AG09319 (cell line): Measurements from ENCODE around the gene TRIM34.
"Not testable (repeated sequence)": the region's sequence is repeated elsewhere in the genome, so short reads cannot be mapped to it uniquely, and the experiment has no call there.

ENCODE experiments used
- DNase-seq: peaks from one replicate; pipeline ENCODE4 v3.0.0-alpha.2; 2010; ENCODE audit warnings: low read depth; ENCODE audit errors: extremely low read depth
- TF ChIP-seq, protein P1 (sequence below): IDR thresholded peaks from 2 replicates; pipeline ENCODE4 v1.5.1; 2011; ENCODE audit warnings: low read depth, mild to moderate bottlenecking, inconsistent platforms, low read length, moderate library complexity

TRIM34 gene

GRCh38 chr11:5592615-5593014 lies 32.2 kb upstream of the TRIM34 start:
- TF ChIP-seq, protein P1, sequence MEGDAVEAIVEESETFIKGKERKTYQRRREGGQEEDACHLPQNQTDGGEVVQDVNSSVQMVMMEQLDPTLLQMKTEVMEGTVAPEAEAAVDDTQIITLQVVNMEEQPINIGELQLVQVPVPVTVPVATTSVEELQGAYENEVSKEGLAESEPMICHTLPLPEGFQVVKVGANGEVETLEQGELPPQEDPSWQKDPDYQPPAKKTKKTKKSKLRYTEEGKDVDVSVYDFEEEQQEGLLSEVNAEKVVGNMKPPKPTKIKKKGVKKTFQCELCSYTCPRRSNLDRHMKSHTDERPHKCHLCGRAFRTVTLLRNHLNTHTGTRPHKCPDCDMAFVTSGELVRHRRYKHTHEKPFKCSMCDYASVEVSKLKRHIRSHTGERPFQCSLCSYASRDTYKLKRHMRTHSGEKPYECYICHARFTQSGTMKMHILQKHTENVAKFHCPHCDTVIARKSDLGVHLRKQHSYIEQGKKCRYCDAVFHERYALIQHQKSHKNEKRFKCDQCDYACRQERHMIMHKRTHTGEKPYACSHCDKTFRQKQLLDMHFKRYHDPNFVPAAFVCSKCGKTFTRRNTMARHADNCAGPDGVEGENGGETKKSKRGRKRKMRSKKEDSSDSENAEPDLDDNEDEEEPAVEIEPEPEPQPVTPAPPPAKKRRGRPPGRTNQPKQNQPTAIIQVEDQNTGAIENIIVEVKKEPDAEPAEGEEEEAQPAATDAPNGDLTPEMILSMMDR = no peak
- DNase-seq = no peak

GRCh38 chr11:5593146-5593545 lies 31.7 kb upstream of the TRIM34 start:
- no peak for DNase-seq
- TF ChIP-seq, protein P1 = no peak

GRCh38 chr11:5596607-5597201 lies 28.1 kb upstream of the TRIM34 start, which contains the start of gene TRIM6:
TSS of gene TRIM6 (plus strand) at chr11:5596637. CDS start at chr11:5596898, 261 bp downstream.
- TF ChIP-seq, protein P1 = no peak
- DNase-seq = no peak

- TF ChIP-seq, protein P1 = no peak
- no peak for DNase-seq
These were observed 26.8 kb upstream of the TRIM34 start for GRCh38 chr11:5597953-5598352.

DNA sequence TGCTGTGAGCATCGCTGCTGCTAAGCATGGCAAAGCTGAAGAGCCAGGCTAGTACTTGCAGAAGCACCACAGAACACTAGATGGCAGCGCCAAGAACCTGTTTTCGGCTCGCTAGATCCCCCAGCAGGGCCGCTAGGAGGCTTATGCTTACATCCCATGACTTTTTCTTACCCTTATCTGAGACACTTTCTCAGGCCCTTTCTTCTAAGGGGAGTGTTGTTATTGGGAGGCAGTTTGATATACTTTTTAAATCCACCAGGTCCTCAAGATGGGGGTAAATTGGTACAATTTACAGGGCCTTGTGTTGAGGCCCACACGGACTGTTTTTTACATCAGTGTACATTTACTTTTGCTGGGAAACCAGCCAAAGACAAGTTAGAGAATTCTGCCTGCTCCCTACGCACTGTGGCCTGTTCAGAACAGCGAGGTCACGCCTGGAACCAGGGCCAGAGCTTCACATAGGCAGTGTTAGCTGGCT lies 24.4 kb upstream of the TRIM34 start:
- TF ChIP-seq, protein P1 = peak; percentile 69
- no peak for DNase-seq

GRCh38 chr11:5602791-5603190 lies 22.0 kb upstream of the TRIM34 start:
- DNase-seq = not testable (repeated sequence)

DNA sequence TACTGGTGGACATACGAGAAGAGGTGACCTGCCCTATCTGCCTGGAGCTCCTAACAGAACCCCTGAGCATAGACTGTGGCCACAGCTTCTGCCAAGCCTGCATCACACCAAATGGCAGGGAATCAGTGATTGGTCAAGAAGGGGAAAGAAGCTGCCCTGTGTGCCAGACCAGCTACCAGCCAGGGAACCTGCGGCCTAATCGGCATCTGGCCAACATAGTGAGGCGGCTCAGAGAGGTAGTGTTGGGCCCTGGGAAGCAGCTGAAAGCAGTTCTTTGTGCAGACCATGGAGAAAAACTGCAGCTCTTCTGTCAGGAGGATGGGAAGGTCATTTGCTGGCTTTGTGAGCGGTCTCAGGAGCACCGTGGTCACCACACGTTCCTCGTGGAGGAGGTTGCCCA lies 21.5 kb upstream of the TRIM34 start:
- TF ChIP-seq, protein P1 = no peak

DNA sequence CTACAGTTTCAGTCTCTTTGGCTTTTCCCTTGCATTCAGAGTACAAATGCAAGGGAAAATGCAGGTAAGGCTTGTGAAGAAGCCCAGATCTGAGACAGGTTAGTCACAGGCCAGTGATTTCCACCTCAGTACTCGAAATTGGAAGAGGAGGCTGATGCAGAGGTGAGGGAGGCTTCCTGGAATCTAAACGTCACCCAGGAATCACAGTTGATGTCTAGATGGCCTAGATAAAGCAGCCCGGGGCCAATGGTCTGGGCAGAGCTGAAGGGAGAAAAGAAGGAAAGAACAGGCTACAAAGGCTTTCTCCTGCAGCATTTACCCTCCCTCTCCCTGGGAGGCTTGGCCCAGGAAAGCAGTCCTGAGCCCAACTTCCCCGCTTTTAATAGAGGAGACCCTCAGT lies 19.9 kb upstream of the TRIM34 start:
- TF ChIP-seq, protein P1 = no peak
- DNase-seq = no peak

More for the DNA sequence above, 21.5 kb upstream of the TRIM34 start:
- DNase-seq = no peak
